Body of pancreas (tissue), 4 donors: ENCODE results near the gene HDHD5. TPM values are rescaled to one million over a fixed set of nuclear protein-coding genes. Genes with fewer than 3 reads are reported as not detected.

Experiments
- ATAC-seq: fragments of 150-250 bp; one replicate; pipeline ENCODE4 v1.9.1; 2016
- DNase-seq, 4 donors: peaks; one replicate each; pipeline ENCODE4 v3.0.0-alpha.2; 2019
- H3K27ac ChIP-seq, 4 donors: fragments of 200-600 bp; sonication (generic); 1 replicate in 3 of 4; 2 replicates in 1 of 4; pipeline versions ENCODE4 v1.5.1 to v1.6.1; 2016 to 2019; ENCODE audit warnings: mild to moderate bottlenecking in 1 of 4, mixed read lengths in 1 of 4, moderate library complexity in 1 of 4
- H3K27me3 ChIP-seq, 2 donors: fragments of 200-600 bp; sonication (generic); one replicate each; pipeline ENCODE4 v1.6.0; 2016; ENCODE audit warnings: mild to moderate bottlenecking in 1 of 2
- H3K36me3 ChIP-seq, 2 donors: fragments of 200-600 bp; sonication (generic); replicated peaks in 1 of 2; 2 replicates each; pipeline ENCODE4 v1.5.1; 2016; ENCODE audit warnings: low read depth in 2 of 2; ENCODE audit not compliant: insufficient read depth in 1 of 2
- H3K4me1 ChIP-seq: fragments of 200-600 bp; sonication (generic); one replicate; pipeline ENCODE4 v1.6.0; 2016
- H3K4me3 ChIP-seq, 2 donors: fragments of 200-600 bp; sonication (generic); 1 replicate in 1 of 2; 2 replicates in 1 of 2; pipeline ENCODE4 v1.5.1; 2016 to 2019
- H3K9me3 ChIP-seq, 3 donors: fragments of 200-600 bp; sonication (generic); 1 replicate in 2 of 3; 2 replicates in 1 of 3; pipeline ENCODE4 v1.5.1; 2016
- CTCF ChIP-seq, 7 experiments: fragments of 450-650 bp in 4 of 7; fragments of 200-600 bp in 3 of 7; sonication (generic) in 3 of 7; IDR thresholded peaks; one replicate each; pipeline ENCODE4 v1.5.1; 2016 to 2019; ENCODE audit warnings: antibody characterized with exemption in 7 of 7
- POLR2A ChIP-seq, 3 donors: fragments of 450-650 bp; IDR thresholded peaks; one replicate each; pipeline ENCODE4 v1.6.1; 2016; ENCODE audit warnings: antibody characterized with exemption in 3 of 3, mild to moderate bottlenecking in 2 of 3
- WGBS, 2 donors: methylation state at CpG; one replicate each; pipeline ENCODE4 v1.1.5; 2017; 5-methylcytosine and 5-hydroxymethylcytosine counted together
- intact Hi-C: fragments of 100-400 bp; cut with DNase I; formaldehyde crosslinking; loops from one replicate; pipeline ENCODE4 v1.15.1; 2023
- total RNA-seq, 2 donors: library from RNA; depleted of rRNA; stranded (reverse); fragments of >200 nt; gene quantifications; one replicate each; pipeline ENCODE4 v1.1.0, GENCODE V29; 2016

HDHD5 gene
- total RNA-seq, 2 donors from 2014 or later = 22.1 to 28.7 TPM

DNA sequence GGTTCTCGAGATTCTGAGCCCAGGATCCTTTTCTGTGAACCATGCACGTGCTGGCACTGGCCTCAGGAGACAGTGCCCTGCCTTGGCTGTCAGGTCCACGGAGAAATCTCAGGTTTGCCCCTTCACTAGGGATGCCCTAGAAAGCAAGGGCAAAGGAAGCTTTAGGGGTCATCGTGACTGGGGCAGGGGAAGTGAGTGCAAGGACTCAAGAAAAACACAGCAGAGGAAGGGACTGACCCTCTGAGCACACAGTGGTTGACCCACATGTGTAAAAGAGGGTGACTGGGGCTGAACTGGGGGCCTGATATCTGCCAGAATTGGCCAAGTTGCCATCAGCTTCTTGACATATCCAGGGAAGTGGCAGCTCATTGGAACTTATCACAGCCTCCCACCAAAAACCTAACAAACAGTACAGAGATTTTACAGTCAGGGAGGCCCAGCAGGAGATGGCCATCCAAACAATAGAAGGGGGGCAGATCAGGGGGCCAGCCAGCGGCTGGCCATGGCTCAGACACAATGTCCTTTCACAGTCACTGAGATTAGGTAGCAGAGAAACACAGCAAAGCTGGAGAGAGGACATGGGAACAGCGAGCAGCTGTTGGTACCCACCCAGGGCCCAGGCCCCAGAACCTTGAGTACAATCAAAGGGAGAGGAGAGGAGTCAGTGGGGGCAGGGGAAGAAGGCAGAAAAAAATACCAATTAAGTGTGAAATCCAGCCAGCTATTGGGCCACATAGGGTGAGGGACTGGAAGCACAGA is 42.3 kb downstream of the HDHD5 start:
- Histone ChIP-seq H3K27ac (peak overlapping the region in 1 of 4 donors; percentile 31), H3K4me1 (peaks cover 10% of the 10 kb centered on the region), H3K9me3 (no peaks in the 10 kb centered on the region), H3K27me3 (no peaks in the 10 kb centered on the region), H3K4me3 (no peak overlapping the region), H3K36me3 (no peaks in the 10 kb centered on the region)
- no peak for ATAC-seq
- intact Hi-C loops = no loop called here
- 32 to 42% methylated on average over 6 of the region's 6 CpGs for WGBS, 2 donors
- DNase-seq = no peak
- no peak for TF ChIP-seq CTCF (IDR thresholded peaks at IDR 0.05)
- no peak for TF ChIP-seq POLR2A (IDR thresholded peaks at IDR 0.05)

DNA sequence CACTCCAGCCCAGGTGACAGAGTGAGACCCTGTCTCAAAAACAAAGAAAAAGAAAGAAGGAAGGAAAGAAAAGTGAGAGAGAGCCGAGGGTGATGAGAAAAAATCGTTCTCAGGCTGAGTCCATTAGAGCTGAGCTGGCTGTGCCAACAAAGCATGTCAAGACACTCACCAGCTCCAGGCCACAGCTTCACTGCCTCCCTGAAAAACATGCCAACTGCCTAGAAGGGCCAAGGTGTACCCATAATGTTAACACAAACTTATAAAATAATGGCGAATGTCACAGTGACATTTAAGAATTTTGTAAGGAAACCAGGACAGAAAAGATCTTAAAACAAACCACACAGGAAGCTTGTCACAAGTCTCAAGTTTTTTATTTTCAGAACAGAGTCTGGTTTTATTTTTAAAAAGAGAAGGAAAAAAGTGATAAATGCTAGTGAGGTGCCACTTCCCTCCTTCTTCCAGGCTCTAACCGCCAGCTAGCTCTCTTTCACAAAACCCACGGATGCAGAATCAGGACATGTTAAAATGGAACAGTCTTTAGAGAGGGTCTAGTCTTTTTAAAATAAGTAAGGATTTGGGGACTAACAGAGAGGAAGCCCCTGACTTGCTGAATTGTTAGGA is 43.0 kb downstream of the HDHD5 start:
- WGBS, 2 donors = 61% methylated on average over 5 of the region's 5 CpGs
- peak overlapping the region in 1 of 4 donors; percentile 31 for H3K27ac ChIP-seq
- intact Hi-C loops = no loop called here
- TF ChIP-seq CTCF (IDR thresholded peaks at IDR 0.05) (no peak), POLR2A (IDR thresholded peaks at IDR 0.05) (no peak)
- H3K9me3 ChIP-seq = no peaks in the 10 kb centered on the region
- H3K4me1 ChIP-seq = peaks cover 5% of the 10 kb centered on the region
- ATAC-seq (no peak), DNase-seq (no peak)
- H3K4me3 ChIP-seq = no peak overlapping the region
- no peaks in the 10 kb centered on the region for H3K36me3 ChIP-seq
- no peaks in the 10 kb centered on the region for H3K27me3 ChIP-seq

DNA sequence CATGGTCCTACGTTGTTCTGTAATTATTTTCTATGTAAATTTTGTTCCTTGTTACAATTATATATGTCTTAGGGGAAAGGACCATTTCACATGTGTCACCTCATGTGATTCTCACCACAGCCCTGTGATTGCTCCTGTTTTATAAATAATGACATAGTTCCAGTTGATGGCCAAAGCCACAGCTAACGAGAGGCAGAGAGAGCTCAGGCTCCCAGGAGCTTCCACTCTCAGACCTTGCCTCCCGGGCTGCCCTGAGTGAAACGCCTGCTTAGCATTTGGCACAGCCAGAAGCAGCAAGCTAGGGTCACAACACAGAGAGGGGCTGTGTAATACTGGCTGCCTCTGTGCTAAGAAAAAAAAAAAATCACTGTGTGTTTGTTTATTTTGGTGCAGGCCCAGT is 43.8 kb downstream of the HDHD5 start:
- Histone ChIP-seq H3K36me3 (no peaks in the 10 kb centered on the region), H3K27me3 (no peaks in the 10 kb centered on the region), H3K9me3 (no peaks in the 10 kb centered on the region), H3K4me3 (no peak overlapping the region), H3K4me1 (no peaks in the 10 kb centered on the region), H3K27ac (no peak overlapping the region)
- no peak for TF ChIP-seq CTCF (IDR thresholded peaks at IDR 0.05)
- no peak for TF ChIP-seq POLR2A (IDR thresholded peaks at IDR 0.05)
- WGBS, 2 donors = 59 to 64% methylated on average over 4 of the region's 4 CpGs
- intact Hi-C loops = no loop called here
- ATAC-seq = no peak
- DNase-seq = no peak

DNA sequence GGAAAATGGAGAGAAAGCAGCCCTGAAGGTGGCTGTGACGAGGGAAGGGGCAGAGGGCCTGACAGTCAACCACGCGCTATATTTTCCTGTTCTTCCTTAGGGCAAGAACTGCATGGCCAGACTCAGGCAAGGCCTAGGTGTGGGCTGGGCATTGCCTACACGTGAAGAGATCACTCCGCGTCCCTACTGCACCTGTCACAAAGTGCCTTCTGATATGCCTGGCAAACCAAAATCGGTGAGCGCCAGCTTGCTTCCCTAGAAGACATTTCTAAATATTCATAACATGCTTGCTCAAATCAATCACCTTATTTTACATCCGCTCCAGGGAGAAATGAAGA is 44.2 kb downstream of the HDHD5 start:
- 78 to 90% methylated on average over 9 of the region's 9 CpGs for WGBS, 2 donors
- H3K4me1 ChIP-seq = no peaks in the 10 kb centered on the region
- no peak for ATAC-seq
- no peak overlapping the region for H3K4me3 ChIP-seq
- H3K27ac ChIP-seq = no peak overlapping the region
- no peaks in the 10 kb centered on the region for H3K9me3 ChIP-seq
- TF ChIP-seq CTCF (IDR thresholded peaks at IDR 0.05) (no peak), POLR2A (IDR thresholded peaks at IDR 0.05) (no peak)
- no peak for DNase-seq
- no peaks in the 10 kb centered on the region for H3K36me3 ChIP-seq
- no peaks in the 10 kb centered on the region for H3K27me3 ChIP-seq
- intact Hi-C loops = no loop called here
